ENCODE data around the gene ATP9A.

ATP9A gene

DNA sequence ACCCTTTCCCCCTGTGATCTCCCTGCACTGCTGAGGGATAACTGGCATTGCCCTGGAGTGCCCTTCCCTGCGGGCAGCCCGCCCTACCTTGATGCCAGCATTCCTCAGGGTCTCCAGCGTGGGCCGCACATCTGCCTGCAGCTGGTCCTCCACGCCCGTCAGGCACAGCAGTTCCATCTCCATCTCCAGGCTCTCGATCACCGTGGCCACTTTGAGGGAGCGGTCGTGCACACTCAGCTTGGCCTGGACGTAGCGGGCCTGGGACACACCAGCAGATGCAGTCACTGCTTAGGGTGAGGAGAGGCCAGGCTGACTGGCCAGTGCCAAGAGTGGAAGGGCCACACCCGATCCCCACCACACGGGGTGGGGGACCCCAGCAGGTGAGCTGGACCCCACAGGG lies 143.1 kb downstream of the ATP9A start:
- TF ChIP-seq, protein P1, sequence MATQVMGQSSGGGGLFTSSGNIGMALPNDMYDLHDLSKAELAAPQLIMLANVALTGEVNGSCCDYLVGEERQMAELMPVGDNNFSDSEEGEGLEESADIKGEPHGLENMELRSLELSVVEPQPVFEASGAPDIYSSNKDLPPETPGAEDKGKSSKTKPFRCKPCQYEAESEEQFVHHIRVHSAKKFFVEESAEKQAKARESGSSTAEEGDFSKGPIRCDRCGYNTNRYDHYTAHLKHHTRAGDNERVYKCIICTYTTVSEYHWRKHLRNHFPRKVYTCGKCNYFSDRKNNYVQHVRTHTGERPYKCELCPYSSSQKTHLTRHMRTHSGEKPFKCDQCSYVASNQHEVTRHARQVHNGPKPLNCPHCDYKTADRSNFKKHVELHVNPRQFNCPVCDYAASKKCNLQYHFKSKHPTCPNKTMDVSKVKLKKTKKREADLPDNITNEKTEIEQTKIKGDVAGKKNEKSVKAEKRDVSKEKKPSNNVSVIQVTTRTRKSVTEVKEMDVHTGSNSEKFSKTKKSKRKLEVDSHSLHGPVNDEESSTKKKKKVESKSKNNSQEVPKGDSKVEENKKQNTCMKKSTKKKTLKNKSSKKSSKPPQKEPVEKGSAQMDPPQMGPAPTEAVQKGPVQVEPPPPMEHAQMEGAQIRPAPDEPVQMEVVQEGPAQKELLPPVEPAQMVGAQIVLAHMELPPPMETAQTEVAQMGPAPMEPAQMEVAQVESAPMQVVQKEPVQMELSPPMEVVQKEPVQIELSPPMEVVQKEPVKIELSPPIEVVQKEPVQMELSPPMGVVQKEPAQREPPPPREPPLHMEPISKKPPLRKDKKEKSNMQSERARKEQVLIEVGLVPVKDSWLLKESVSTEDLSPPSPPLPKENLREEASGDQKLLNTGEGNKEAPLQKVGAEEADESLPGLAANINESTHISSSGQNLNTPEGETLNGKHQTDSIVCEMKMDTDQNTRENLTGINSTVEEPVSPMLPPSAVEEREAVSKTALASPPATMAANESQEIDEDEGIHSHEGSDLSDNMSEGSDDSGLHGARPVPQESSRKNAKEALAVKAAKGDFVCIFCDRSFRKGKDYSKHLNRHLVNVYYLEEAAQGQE (IDR thresholded peaks at IDR 0.05; ENCODE audit: insufficient read depth in 1 of 2, low read depth in 2 of 2, low read length in 2 of 2), result no peak
- TF ChIP-seq POLR2AphosphoS5 (IDR thresholded peaks at IDR 0.05; ENCODE audit: low read depth, low read length) (no peak), SIN3A (IDR thresholded peaks at IDR 0.05; ENCODE audit: borderline replicate concordance, insufficient read depth, low read length) (no peak), TAF1 (IDR thresholded peaks at IDR 0.05; ENCODE audit: borderline replicate concordance, insufficient read depth, low read length) (no peak), FOXP2 (optimal IDR thresholded peaks at IDR 0.05; ENCODE audit: borderline replicate concordance, extremely low read depth, extremely low read length, insufficient read depth) (no peak)

DNA sequence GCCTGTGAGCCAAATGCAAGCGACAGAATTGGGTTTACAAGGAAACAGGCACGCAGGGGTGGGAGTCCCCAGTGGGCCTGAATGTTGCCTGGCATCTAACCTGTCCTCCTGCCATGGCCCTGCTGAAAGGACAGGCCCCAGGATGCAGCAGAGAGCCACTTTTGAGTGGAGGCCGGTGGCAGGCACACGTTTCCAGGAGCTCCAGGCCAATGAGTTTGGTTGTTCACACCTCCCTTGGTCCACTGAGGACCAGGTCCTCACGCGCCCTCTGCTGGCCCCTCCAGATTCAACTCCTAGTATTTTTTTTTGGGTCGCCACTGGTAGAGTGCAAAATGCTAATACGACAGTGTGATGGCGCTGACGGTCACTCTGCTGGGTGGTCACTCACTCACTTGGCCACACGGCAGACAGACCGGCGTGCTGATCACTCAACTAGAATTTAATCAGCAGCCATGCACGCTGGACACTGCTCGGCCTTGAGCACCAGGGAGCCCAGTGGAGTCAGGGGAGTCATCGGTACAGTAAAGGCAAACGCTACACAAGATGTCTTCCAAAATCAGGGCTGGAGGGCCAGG lies 143.9 kb downstream of the ATP9A start:
- TF ChIP-seq TAF1 (IDR thresholded peaks at IDR 0.05; ENCODE audit: borderline replicate concordance, insufficient read depth, low read length) (no peak), FOXP2 (optimal IDR thresholded peaks at IDR 0.05; ENCODE audit: borderline replicate concordance, extremely low read depth, extremely low read length, insufficient read depth) (no peak), POLR2AphosphoS5 (IDR thresholded peaks at IDR 0.05; ENCODE audit: low read depth, low read length) (no peak), SIN3A (IDR thresholded peaks at IDR 0.05; ENCODE audit: borderline replicate concordance, insufficient read depth, low read length) (no peak)
- TF ChIP-seq, protein P1 (IDR thresholded peaks at IDR 0.05; ENCODE audit: insufficient read depth in 1 of 2, low read depth in 2 of 2, low read length in 2 of 2), result no peak

DNA sequence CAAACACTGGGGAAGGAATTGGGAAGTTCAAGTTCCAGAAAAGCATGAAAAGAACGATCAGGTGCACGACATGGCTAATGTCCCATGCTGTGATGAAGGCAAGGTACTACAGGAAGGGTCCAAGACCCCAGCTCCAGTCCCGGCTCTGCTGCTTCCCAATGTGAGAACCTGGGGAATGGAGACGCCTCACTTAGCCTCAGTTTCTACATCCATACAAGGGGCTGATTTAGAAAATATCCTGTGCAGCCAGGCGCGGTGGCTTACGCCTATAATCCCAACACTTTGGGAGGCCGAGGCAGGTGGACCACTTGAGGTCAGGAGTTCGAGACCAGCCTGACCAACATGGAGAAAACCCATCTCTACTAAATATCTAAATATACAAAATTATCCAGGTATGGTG lies 144.9 kb downstream of the ATP9A start:
- TF ChIP-seq, protein P1 (IDR thresholded peaks at IDR 0.05; ENCODE audit: insufficient read depth in 1 of 2, low read depth in 2 of 2, low read length in 2 of 2), result no peak
- no peak for TF ChIP-seq TAF1 (IDR thresholded peaks at IDR 0.05; ENCODE audit: borderline replicate concordance, insufficient read depth, low read length)
- TF ChIP-seq FOXP2 (optimal IDR thresholded peaks at IDR 0.05; ENCODE audit: borderline replicate concordance, extremely low read depth, extremely low read length, insufficient read depth), result no peak
- TF ChIP-seq POLR2AphosphoS5 (IDR thresholded peaks at IDR 0.05; ENCODE audit: low read depth, low read length), result no peak
- no peak for TF ChIP-seq SIN3A (IDR thresholded peaks at IDR 0.05; ENCODE audit: borderline replicate concordance, insufficient read depth, low read length)

DNA sequence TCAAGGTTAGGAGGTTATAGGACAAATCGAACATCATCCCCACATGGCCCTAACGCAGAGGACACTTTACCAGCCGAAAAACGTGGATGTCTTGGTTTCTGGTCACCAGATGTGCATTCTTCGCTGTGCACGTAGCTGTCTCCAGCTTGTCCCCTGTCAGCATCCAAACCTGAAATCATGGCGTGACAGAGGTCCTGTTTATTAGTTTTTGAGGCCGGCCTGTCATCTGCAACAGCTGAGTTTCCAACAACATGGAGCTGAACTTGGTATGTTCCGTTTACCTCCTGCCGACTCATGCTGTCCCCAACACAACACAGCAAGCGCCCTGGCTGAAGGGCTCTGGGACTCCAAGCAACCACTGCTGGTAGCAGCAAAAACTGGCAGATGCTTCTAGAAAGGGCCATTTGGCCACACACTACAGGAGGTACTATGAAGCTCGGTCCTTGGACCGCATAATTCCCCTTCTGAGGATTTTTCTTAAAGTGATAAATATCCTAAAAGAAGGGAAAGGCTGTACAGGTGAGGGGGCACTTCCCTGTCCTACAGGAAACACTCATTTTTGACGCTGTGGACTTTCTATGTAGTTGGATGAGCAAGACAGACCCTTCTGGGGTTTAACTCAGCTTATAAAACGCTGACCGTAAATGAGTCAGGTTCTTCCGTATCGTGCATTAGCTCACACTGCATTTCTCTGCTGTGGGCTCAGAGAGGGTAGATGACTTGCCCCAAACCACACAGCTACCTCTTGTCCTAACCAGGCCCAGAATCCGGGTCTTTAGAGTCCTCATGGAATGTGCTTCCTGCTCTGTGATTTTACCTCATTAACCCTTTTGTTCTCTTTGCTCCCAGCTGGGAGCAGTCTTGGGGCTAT lies 146.0 kb downstream of the ATP9A start:
- TF ChIP-seq TAF1 (IDR thresholded peaks at IDR 0.05; ENCODE audit: borderline replicate concordance, insufficient read depth, low read length) (no peak), FOXP2 (optimal IDR thresholded peaks at IDR 0.05; ENCODE audit: borderline replicate concordance, extremely low read depth, extremely low read length, insufficient read depth) (no peak), SIN3A (IDR thresholded peaks at IDR 0.05; ENCODE audit: borderline replicate concordance, insufficient read depth, low read length) (no peak), POLR2AphosphoS5 (IDR thresholded peaks at IDR 0.05; ENCODE audit: low read depth, low read length) (no peak)
- TF ChIP-seq, protein P1 (IDR thresholded peaks at IDR 0.05; ENCODE audit: insufficient read depth in 1 of 2, low read depth in 2 of 2, low read length in 2 of 2), result no peak

Data from PFSK-1 (cell line).